ENCODE measurements around the gene NCOA7.

GRCh38 chr6:125882243-125882642 is 91.5 kb downstream of the NCOA7 start:
- TF ChIP-seq EZH2phosphoT487 (IDR thresholded peaks at IDR 0.05; ENCODE audit: borderline replicate concordance) (no peak), CEBPB (IDR thresholded peaks at IDR 0.05; ENCODE audit: low read depth) (no peak), RAD21 (IDR thresholded peaks at IDR 0.05; ENCODE audit: low read depth) (no peak), YY1 (IDR thresholded peaks at IDR 0.05; ENCODE audit: extremely low read depth, insufficient replicate concordance, low read depth, low read length) (no peak), POLR2AphosphoS5 (IDR thresholded peaks at IDR 0.05; ENCODE audit: low read depth, low read length) (no peak), POLR2A (IDR thresholded peaks at IDR 0.05; ENCODE audit: borderline replicate concordance, extremely low read depth, insufficient read depth, insufficient read length) (no peak), EZH2 (IDR thresholded peaks at IDR 0.05) (no peak), MAX (IDR thresholded peaks at IDR 0.05) (no peak), JUND (IDR thresholded peaks at IDR 0.05) (no peak), SIN3A (IDR thresholded peaks at IDR 0.05; ENCODE audit: low read depth) (no peak), SRF (IDR thresholded peaks at IDR 0.05; ENCODE audit: low read depth) (no peak), TCF7L2 (IDR thresholded peaks at IDR 0.05; ENCODE audit: borderline replicate concordance, extremely low read depth, insufficient read depth, insufficient read length) (no peak)
- TF ChIP-seq, protein P1, sequence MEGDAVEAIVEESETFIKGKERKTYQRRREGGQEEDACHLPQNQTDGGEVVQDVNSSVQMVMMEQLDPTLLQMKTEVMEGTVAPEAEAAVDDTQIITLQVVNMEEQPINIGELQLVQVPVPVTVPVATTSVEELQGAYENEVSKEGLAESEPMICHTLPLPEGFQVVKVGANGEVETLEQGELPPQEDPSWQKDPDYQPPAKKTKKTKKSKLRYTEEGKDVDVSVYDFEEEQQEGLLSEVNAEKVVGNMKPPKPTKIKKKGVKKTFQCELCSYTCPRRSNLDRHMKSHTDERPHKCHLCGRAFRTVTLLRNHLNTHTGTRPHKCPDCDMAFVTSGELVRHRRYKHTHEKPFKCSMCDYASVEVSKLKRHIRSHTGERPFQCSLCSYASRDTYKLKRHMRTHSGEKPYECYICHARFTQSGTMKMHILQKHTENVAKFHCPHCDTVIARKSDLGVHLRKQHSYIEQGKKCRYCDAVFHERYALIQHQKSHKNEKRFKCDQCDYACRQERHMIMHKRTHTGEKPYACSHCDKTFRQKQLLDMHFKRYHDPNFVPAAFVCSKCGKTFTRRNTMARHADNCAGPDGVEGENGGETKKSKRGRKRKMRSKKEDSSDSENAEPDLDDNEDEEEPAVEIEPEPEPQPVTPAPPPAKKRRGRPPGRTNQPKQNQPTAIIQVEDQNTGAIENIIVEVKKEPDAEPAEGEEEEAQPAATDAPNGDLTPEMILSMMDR (IDR thresholded peaks at IDR 0.05 in 2 of 3, conservative IDR thresholded peaks at IDR 0.05 in 1 of 3; ENCODE audit: borderline replicate concordance in 1 of 3, insufficient read depth in 1 of 3, low read depth in 2 of 3, low read length in 2 of 3): no peak
- TF ChIP-seq, protein P2, sequence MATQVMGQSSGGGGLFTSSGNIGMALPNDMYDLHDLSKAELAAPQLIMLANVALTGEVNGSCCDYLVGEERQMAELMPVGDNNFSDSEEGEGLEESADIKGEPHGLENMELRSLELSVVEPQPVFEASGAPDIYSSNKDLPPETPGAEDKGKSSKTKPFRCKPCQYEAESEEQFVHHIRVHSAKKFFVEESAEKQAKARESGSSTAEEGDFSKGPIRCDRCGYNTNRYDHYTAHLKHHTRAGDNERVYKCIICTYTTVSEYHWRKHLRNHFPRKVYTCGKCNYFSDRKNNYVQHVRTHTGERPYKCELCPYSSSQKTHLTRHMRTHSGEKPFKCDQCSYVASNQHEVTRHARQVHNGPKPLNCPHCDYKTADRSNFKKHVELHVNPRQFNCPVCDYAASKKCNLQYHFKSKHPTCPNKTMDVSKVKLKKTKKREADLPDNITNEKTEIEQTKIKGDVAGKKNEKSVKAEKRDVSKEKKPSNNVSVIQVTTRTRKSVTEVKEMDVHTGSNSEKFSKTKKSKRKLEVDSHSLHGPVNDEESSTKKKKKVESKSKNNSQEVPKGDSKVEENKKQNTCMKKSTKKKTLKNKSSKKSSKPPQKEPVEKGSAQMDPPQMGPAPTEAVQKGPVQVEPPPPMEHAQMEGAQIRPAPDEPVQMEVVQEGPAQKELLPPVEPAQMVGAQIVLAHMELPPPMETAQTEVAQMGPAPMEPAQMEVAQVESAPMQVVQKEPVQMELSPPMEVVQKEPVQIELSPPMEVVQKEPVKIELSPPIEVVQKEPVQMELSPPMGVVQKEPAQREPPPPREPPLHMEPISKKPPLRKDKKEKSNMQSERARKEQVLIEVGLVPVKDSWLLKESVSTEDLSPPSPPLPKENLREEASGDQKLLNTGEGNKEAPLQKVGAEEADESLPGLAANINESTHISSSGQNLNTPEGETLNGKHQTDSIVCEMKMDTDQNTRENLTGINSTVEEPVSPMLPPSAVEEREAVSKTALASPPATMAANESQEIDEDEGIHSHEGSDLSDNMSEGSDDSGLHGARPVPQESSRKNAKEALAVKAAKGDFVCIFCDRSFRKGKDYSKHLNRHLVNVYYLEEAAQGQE (IDR thresholded peaks at IDR 0.05; ENCODE audit: low read depth): no peak
